ENCODE measurements around the gene CDC42EP4.

DNA sequence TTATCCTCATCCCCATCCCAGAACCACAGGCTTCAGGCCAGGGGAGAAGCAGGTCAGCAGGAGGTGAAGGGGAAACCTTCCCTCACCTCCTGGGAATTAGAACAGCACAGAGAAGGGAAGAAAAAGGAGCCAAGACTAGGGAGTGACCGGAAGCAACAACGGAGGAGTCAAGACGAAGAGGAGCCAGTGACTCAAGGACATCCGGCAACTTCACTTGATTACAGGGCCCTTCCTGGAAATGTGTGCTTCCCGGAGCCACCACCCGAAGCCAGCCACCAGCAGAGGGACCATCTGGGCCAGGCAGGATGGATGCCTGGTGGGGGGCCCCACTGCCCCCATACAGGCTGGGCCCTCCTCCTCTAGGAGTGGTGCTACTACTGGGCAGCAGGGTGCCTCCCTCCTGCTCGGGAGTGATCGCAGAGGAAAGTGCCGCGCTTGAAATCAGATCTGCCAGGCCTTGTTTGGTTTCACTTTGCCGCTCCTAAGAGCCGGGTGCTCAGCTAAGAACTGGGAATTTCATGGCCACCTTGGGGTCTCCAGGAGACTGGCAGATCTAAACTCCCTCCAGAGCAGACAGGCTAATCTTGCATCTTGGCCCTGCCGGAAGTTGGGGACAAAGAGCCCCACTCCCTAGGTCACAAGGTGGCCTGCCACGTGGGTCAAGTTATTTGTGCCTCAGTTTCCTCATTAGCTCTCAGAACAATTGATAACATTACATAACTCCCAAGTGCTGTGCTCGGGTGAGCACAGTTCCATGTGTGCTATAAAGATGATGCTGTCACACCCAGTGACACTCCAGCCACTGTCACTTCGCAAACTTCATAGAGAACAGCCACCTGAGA is 6.6 kb downstream of the CDC42EP4 start:
- TF ChIP-seq, protein P1, sequence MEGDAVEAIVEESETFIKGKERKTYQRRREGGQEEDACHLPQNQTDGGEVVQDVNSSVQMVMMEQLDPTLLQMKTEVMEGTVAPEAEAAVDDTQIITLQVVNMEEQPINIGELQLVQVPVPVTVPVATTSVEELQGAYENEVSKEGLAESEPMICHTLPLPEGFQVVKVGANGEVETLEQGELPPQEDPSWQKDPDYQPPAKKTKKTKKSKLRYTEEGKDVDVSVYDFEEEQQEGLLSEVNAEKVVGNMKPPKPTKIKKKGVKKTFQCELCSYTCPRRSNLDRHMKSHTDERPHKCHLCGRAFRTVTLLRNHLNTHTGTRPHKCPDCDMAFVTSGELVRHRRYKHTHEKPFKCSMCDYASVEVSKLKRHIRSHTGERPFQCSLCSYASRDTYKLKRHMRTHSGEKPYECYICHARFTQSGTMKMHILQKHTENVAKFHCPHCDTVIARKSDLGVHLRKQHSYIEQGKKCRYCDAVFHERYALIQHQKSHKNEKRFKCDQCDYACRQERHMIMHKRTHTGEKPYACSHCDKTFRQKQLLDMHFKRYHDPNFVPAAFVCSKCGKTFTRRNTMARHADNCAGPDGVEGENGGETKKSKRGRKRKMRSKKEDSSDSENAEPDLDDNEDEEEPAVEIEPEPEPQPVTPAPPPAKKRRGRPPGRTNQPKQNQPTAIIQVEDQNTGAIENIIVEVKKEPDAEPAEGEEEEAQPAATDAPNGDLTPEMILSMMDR (IDR thresholded peaks at IDR 0.05; ENCODE audit: low read depth, low read length) = no peak
- no peak for TF ChIP-seq EZH2phosphoT487 (IDR thresholded peaks at IDR 0.05; ENCODE audit: low read depth)
